Thyroid gland (tissue), 4 donors: Measurements from ENCODE around the gene PMS2. TPM values are rescaled to one million over a fixed set of nuclear protein-coding genes. Genes with fewer than 3 reads are reported as not detected.
"Not testable (repeated sequence)": the region's sequence is repeated elsewhere in the genome, so short reads cannot be mapped to it uniquely, and the experiment has no call there.

Source experiments
- DNase-seq, 2 donors: peaks; one replicate each; pipeline ENCODE4 v3.0.0-alpha.2; 2019
- H3K27ac ChIP-seq, 3 donors: fragments of 200-600 bp; sonication (generic); 1 replicate in 2 of 3; 2 replicates in 1 of 3; pipeline ENCODE4 v1.5.1; 2016 to 2019; ENCODE audit warnings: mild to moderate bottlenecking in 1 of 3, moderate library complexity in 1 of 3
- H3K27me3 ChIP-seq: fragments of 200-600 bp; sonication (generic); one replicate; pipeline ENCODE4 v1.5.1; 2019
- H3K36me3 ChIP-seq, 2 donors: fragments of 200-600 bp; sonication (generic); one replicate each; pipeline ENCODE4 v1.5.1; 2016 to 2019
- H3K4me1 ChIP-seq, 2 donors: fragments of 200-600 bp; sonication (generic); one replicate each; pipeline ENCODE4 v1.5.1; 2017 to 2019
- H3K4me3 ChIP-seq, 3 donors: fragments of 200-600 bp; sonication (generic); replicated peaks in 1 of 3; 1 replicate in 2 of 3; 2 replicates in 1 of 3; pipeline ENCODE4 v1.5.1; 2016; ENCODE audit warnings: mild to moderate bottlenecking in 1 of 3
- H3K9me3 ChIP-seq: fragments of 200-600 bp; sonication (generic); one replicate; pipeline ENCODE4 v1.5.1; 2017
- POLR2A ChIP-seq, 2 donors: fragments of 450-650 bp; IDR thresholded peaks; one replicate each; pipeline ENCODE4 v1.6.1; 2017; ENCODE audit warnings: antibody characterized with exemption in 2 of 2, mild to moderate bottlenecking in 2 of 2, moderate library complexity in 1 of 2
- WGBS, 2 donors: methylation state at CpG; one replicate each; pipeline ENCODE4 v1.1.5; 2017; 5-methylcytosine and 5-hydroxymethylcytosine counted together
- intact Hi-C: fragments of 100-400 bp; cut with DNase I; formaldehyde crosslinking; loops from one replicate; pipeline ENCODE4 v1.15.1; 2023
- total RNA-seq, 4 donors: library from RNA; depleted of rRNA; stranded (reverse); fragments of >200 nt; gene quantifications; one replicate each; pipeline ENCODE4 v1.2.3, GENCODE V29; 2016
- TF ChIP-seq, protein P1 (sequence below), 6 experiments: fragments of 200-600 bp in 3 of 6; fragments of 450-650 bp in 3 of 6; sonication (generic) in 3 of 6; IDR thresholded peaks; one replicate each; pipeline ENCODE4 v1.5.1; 2016 to 2019; ENCODE audit warnings: antibody characterized with exemption in 6 of 6, mild to moderate bottlenecking in 2 of 6, inconsistent platforms in 1 of 6, moderate library complexity in 1 of 6

PMS2 gene
- total RNA-seq, 4 donors from 2014 or later = 15.9 to 28.1 (median 18.9) TPM

DNA sequence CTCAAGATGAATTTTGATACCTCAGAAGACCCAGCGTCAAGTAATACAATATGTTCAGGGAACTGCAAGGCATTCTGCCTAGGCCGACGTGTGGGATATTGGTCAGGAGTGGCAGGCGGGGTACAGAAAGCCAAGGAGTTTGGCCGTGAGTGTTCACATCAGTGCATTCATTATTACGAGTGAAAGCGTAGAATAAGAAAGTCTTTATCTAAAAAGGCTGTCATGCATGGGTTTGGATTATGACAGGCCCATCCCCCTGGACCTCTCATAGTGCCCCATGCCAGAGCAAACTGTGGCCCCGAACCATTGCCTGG lies 7.8 kb upstream of the PMS2 start:
- no peaks in the 10 kb centered on the region for H3K9me3 ChIP-seq
- peak overlapping the region; percentile 67 to 96 (median 93) for H3K27ac ChIP-seq
- no peak for DNase-seq
- H3K27me3 ChIP-seq = no peaks in the 10 kb centered on the region
- peaks cover 13 to 16% of the 10 kb centered on the region in 2 donors for H3K36me3 ChIP-seq
- peaks cover 81 to 84% of the 10 kb centered on the region in 2 donors for H3K4me1 ChIP-seq
- H3K4me3 ChIP-seq = no peak overlapping the region
- 90% methylated on average over 8 of the region's 8 CpGs for WGBS, 2 donors
- no peak for TF ChIP-seq POLR2A (IDR thresholded peaks at IDR 0.05)
- TF ChIP-seq, protein P1, sequence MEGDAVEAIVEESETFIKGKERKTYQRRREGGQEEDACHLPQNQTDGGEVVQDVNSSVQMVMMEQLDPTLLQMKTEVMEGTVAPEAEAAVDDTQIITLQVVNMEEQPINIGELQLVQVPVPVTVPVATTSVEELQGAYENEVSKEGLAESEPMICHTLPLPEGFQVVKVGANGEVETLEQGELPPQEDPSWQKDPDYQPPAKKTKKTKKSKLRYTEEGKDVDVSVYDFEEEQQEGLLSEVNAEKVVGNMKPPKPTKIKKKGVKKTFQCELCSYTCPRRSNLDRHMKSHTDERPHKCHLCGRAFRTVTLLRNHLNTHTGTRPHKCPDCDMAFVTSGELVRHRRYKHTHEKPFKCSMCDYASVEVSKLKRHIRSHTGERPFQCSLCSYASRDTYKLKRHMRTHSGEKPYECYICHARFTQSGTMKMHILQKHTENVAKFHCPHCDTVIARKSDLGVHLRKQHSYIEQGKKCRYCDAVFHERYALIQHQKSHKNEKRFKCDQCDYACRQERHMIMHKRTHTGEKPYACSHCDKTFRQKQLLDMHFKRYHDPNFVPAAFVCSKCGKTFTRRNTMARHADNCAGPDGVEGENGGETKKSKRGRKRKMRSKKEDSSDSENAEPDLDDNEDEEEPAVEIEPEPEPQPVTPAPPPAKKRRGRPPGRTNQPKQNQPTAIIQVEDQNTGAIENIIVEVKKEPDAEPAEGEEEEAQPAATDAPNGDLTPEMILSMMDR (IDR thresholded peaks at IDR 0.05) = no peak
- intact Hi-C loops = no loop called here

GRCh38 chr7:6015917-6016652 lies 7.2 kb upstream of the PMS2 start:
- 58 to 60% methylated on average over 8 of the region's 8 CpGs for WGBS, 2 donors
- H3K27me3 ChIP-seq = no peaks in the 10 kb centered on the region
- peaks cover 84 to 87% of the 10 kb centered on the region in 2 donors for H3K4me1 ChIP-seq
- TF ChIP-seq, protein P1 (IDR thresholded peaks at IDR 0.05) = no peak
- peak in 1 of 2 donors; percentile 30 for TF ChIP-seq POLR2A (IDR thresholded peaks at IDR 0.05)
- H3K9me3 ChIP-seq = no peaks in the 10 kb centered on the region
- no peak overlapping the region for H3K4me3 ChIP-seq
- intact Hi-C loops = no loop called here
- H3K27ac ChIP-seq = peak overlapping the region; percentile 67 to 96 (median 93)
- DNase-seq = peak; percentile 96 to 97
- peaks cover 11 to 14% of the 10 kb centered on the region in 2 donors for H3K36me3 ChIP-seq

- Histone ChIP-seq H3K27me3 (no peaks in the 10 kb centered on the region), H3K4me3 (no peak overlapping the region), H3K9me3 (no peaks in the 10 kb centered on the region), H3K27ac (peak overlapping the region; percentile 88 to 96 (median 93)), H3K36me3 (peaks cover 4 to 6% of the 10 kb centered on the region in 2 donors), H3K4me1 (peaks cover 71 to 73% of the 10 kb centered on the region in 2 donors)
- peak; percentile 71 to 76 for DNase-seq
- 52 to 54% methylated on average over 14 of the region's 14 CpGs for WGBS, 2 donors
- intact Hi-C loops = no loop called here
- TF ChIP-seq POLR2A (IDR thresholded peaks at IDR 0.05) = peak in 1 of 2 donors; percentile 12
- TF ChIP-seq, protein P1 (IDR thresholded peaks at IDR 0.05) = no peak
These were observed 3.7 kb upstream of the PMS2 start for GRCh38 chr7:6012355-6013104.

DNA sequence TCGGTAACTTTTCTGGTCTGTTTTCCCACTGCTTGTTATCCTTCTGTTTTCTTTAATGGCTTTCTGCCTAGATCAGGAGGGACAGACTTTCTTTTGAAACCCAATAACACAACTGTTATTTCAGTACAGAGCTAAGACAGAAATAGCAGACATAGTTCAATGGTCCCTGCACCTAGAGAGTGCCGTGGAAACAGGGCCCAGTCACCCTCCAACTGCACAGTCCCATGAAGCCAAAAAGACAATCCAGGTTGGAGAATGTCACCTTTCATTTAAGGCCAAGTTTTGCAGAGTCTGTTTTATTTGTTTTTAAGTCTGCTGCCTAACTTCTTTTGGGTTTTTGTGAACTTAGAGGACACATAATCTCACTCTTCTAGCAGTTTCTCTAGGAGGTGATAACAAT lies 2.7 kb upstream of the PMS2 start:
- Histone ChIP-seq H3K4me3 (no peak overlapping the region), H3K27ac (peak overlapping the region; percentile 88 to 96 (median 93)), H3K27me3 (no peaks in the 10 kb centered on the region), H3K9me3 (no peaks in the 10 kb centered on the region), H3K36me3 (peaks cover 1 to 3% of the 10 kb centered on the region in 2 donors), H3K4me1 (peaks cover 61 to 63% of the 10 kb centered on the region in 2 donors)
- TF ChIP-seq POLR2A (IDR thresholded peaks at IDR 0.05) = peak in 1 of 2 donors; percentile 63
- TF ChIP-seq, protein P1 (IDR thresholded peaks at IDR 0.05) = no peak
- WGBS, 2 donors = 25 to 38% methylated on average over 2 of the region's 2 CpGs
- intact Hi-C loops = no loop called here
- DNase-seq = peak; percentile 68 to 69

DNA sequence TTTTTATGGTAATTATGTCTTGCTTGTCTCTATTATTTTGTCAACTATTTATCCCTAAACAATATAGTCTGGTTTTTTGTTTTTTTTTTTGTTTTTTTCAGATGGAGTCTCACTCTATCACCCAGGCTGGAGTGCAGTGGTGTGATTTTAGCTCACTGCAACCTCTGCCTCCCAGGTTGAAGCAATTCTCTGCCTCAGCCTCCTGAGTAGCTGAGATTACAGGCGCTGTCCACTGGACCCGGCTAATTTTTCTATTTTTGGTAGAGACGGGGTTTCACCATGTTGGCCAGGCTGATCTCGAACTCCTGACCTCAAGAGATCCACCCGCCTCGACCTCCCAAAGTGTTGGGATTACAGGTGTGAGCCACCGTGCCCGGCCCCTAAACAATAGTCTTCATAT lies 1.5 kb upstream of the PMS2 start:
- WGBS, 2 donors = 85 to 91% methylated on average over 8 of the region's 8 CpGs
- DNase-seq, H3K4me3 ChIP-seq, H3K36me3 ChIP-seq, H3K27me3 ChIP-seq, intact Hi-C loops, H3K9me3 ChIP-seq: not testable (repeated sequence)
- H3K4me1 ChIP-seq = peaks cover 51 to 55% of the 10 kb centered on the region in 2 donors
- H3K27ac ChIP-seq = peak overlapping the region; percentile 86 to 96 (median 93)

- WGBS, 2 donors = 51 to 53% methylated on average over 27 of the region's 27 CpGs
- intact Hi-C loops, H3K36me3 ChIP-seq, H3K9me3 ChIP-seq, DNase-seq, H3K27me3 ChIP-seq: not testable (repeated sequence)
- Histone ChIP-seq H3K4me1 (peaks cover 30 to 34% of the 10 kb centered on the region in 2 donors), H3K4me3 (peak overlapping the region in 1 of 3 donors; percentile 55), H3K27ac (peak overlapping the region in 2 of 3 donors; percentile 93 to 96)
These were observed 836 bp downstream of the PMS2 start for GRCh38 chr7:6007835-6008590.
